NCI-H1105 (cell line): Measurements from ENCODE around the gene CPB1.
"Not testable (repeated sequence)": the region's sequence is repeated elsewhere in the genome, so short reads cannot be mapped to it uniquely, and the experiment has no call there.

Experiments
- DNase-seq: peaks from one replicate; lab custom pipeline; 2025; lab: John Stamatoyannopoulos, UW

The CPB1 gene

GRCh38 chr3:148827585-148827984 lies at the start of gene CPB1:
CPB1 (plus strand) TSS chr3:148827811; CDS start chr3:148827824, 13 bp downstream.
- DNase-seq, result no peak

- no peak for DNase-seq
Measured at GRCh38 chr3:148778926-148779325, 48.7 kb upstream of the CPB1 start.

GRCh38 chr3:148785026-148785425 lies 42.6 kb upstream of the CPB1 start:
- DNase-seq, result not testable (repeated sequence)

- not testable (repeated sequence) for DNase-seq
Measured at GRCh38 chr3:148786159-148786558, 41.5 kb upstream of the CPB1 start.

- DNase-seq, result no peak
Measured at GRCh38 chr3:148789146-148789545, 38.5 kb upstream of the CPB1 start.

- no peak for DNase-seq
Measured at GRCh38 chr3:148789906-148790305, 37.7 kb upstream of the CPB1 start.

GRCh38 chr3:148790370-148790769 lies 37.2 kb upstream of the CPB1 start:
- DNase-seq, result no peak

GRCh38 chr3:148790851-148791735 lies 36.5 kb upstream of the CPB1 start:
- no peak for DNase-seq

GRCh38 chr3:148791920-148792319 lies 35.7 kb upstream of the CPB1 start:
- no peak for DNase-seq

- no peak for DNase-seq
Measured at GRCh38 chr3:148792516-148792915, 35.1 kb upstream of the CPB1 start.

- DNase-seq, result no peak
Measured at GRCh38 chr3:148796799-148797198, 30.8 kb upstream of the CPB1 start.

- DNase-seq, result peak; percentile 30
Measured at GRCh38 chr3:148797795-148798194, 29.8 kb upstream of the CPB1 start.

- DNase-seq, result no peak
Measured at GRCh38 chr3:148800414-148800813, 27.2 kb upstream of the CPB1 start.

- no peak for DNase-seq
Measured at GRCh38 chr3:148809835-148810234, 17.8 kb upstream of the CPB1 start.

GRCh38 chr3:148815316-148816110 lies 12.1 kb upstream of the CPB1 start:
- DNase-seq, result no peak

GRCh38 chr3:148816427-148816826 lies 11.2 kb upstream of the CPB1 start:
- no peak for DNase-seq

GRCh38 chr3:148816981-148817525 lies 10.6 kb upstream of the CPB1 start:
- peak; percentile 88 for DNase-seq

GRCh38 chr3:148820361-148821245 lies 7.0 kb upstream of the CPB1 start:
- DNase-seq, result no peak

GRCh38 chr3:148823026-148823425 lies 4.6 kb upstream of the CPB1 start:
- DNase-seq, result no peak

GRCh38 chr3:148825476-148825875 lies 2.1 kb upstream of the CPB1 start:
- no peak for DNase-seq

GRCh38 chr3:148828136-148828690 lies 602 bp downstream of the CPB1 start:
- DNase-seq, result no peak
